Astrocyte (in vitro differentiated cells and primary cell): ENCODE measurements around the gene PAQR4. TPM values are rescaled to one million over a fixed set of nuclear protein-coding genes. Genes with fewer than 3 reads are reported as not detected.
"Not testable (repeated sequence)": the region's sequence is repeated elsewhere in the genome, so short reads cannot be mapped to it uniquely, and the experiment has no call there.

Experiments used
- DNase-seq: peaks from one replicate; pipeline ENCODE4 v3.0.0-alpha.2; 2010; ENCODE audit warnings: low read depth
- FAIRE-seq: peaks from 2 replicates; lab custom pipeline; 2011; peaks lifted over from hg19 to GRCh38; lab: Jason Lieb, UNC
- H2AFZ ChIP-seq: 2 replicates; pipeline ENCODE4 v1.6.0; 2012; ENCODE audit warnings: low read depth, low read length, inconsistent platforms
- H3K27ac ChIP-seq: 2 replicates; pipeline ENCODE4 v1.5.1; 2011; ENCODE audit warnings: low read depth, low read length, inconsistent platforms
- H3K27me3 ChIP-seq: 2 replicates; pipeline ENCODE4 v1.6.0; 2011; ENCODE audit warnings: low read length, inconsistent platforms; ENCODE audit not compliant: insufficient read depth
- H3K36me3 ChIP-seq: 2 replicates; pipeline ENCODE4 v1.5.1; 2011; ENCODE audit warnings: low read length, inconsistent platforms; ENCODE audit not compliant: insufficient read depth
- H3K4me1 ChIP-seq: 2 replicates; pipeline ENCODE4 v1.5.1; 2011; ENCODE audit warnings: low read length, inconsistent platforms; ENCODE audit not compliant: insufficient read depth
- H3K4me2 ChIP-seq: 2 replicates; pipeline ENCODE4 v1.6.0; 2012; ENCODE audit warnings: low read length, inconsistent platforms
- H3K4me3 ChIP-seq: 2 replicates; pipeline ENCODE4 v1.5.1; 2011; ENCODE audit warnings: low read depth, mild to moderate bottlenecking, low read length, inconsistent platforms; ENCODE audit not compliant: insufficient read depth
- H3K79me2 ChIP-seq: 2 replicates; pipeline ENCODE4 v1.6.0; 2012; ENCODE audit warnings: mild to moderate bottlenecking, low read length, inconsistent platforms; ENCODE audit not compliant: insufficient read depth
- H3K9ac ChIP-seq: 2 replicates; pipeline ENCODE4 v1.6.0; 2012; ENCODE audit warnings: mild to moderate bottlenecking, low read length, inconsistent platforms
- H3K9me3 ChIP-seq: 2 replicates; pipeline ENCODE4 v1.5.1; 2012; ENCODE audit warnings: low read depth, mild to moderate bottlenecking, low read length, inconsistent platforms; ENCODE audit not compliant: insufficient read depth
- H4K20me1 ChIP-seq: 2 replicates; pipeline ENCODE4 v1.6.0; 2012; ENCODE audit warnings: low read length, inconsistent platforms; ENCODE audit not compliant: insufficient read depth
- H3K27ac Mint-ChIP-seq: one replicate; pipeline ENCODE4 v1.8.0; 2021; ENCODE audit warnings: mild to moderate bottlenecking, mixed read lengths; ENCODE audit not compliant: unreplicated experiment
- H3K27me3 Mint-ChIP-seq: one replicate; pipeline ENCODE4 v1.8.0; 2021; ENCODE audit warnings: low read depth, mixed read lengths; ENCODE audit not compliant: unreplicated experiment
- H3K36me3 Mint-ChIP-seq: one replicate; pipeline ENCODE4 v1.8.0; 2021; ENCODE audit warnings: low read depth, mixed read lengths; ENCODE audit not compliant: unreplicated experiment
- H3K4me1 Mint-ChIP-seq: one replicate; pipeline ENCODE4 v1.8.0; 2021; ENCODE audit warnings: low read depth, mixed read lengths; ENCODE audit not compliant: unreplicated experiment
- H3K4me3 Mint-ChIP-seq: one replicate; pipeline ENCODE4 v1.8.0; 2021; ENCODE audit warnings: mild to moderate bottlenecking, moderate library complexity, mixed read lengths; ENCODE audit not compliant: unreplicated experiment
- H3K9me3 Mint-ChIP-seq: one replicate; pipeline ENCODE4 v1.8.0; 2021; ENCODE audit warnings: mild to moderate bottlenecking, mixed read lengths; ENCODE audit not compliant: unreplicated experiment
- EZH2 ChIP-seq: IDR thresholded peaks from 2 replicates; pipeline ENCODE4 v1.6.1; 2012; ENCODE audit warnings: mild to moderate bottlenecking, low read length, inconsistent platforms; ENCODE audit not compliant: insufficient read depth
- total RNA-seq: library from RNA; stranded (reverse); gene quantifications from 2 replicates; pipeline ENCODE4 v1.2.1, GENCODE V29; 2021
- TF ChIP-seq, protein P1 (sequence below): IDR thresholded peaks from 2 replicates; pipeline ENCODE4 v1.5.1; 2011; ENCODE audit warnings: low read depth, mild to moderate bottlenecking, inconsistent platforms, low read length, moderate library complexity; ENCODE audit not compliant: insufficient read depth

Gene PAQR4
- total RNA-seq, 1 donor from 2014 or later = 4.8 TPM

DNA sequence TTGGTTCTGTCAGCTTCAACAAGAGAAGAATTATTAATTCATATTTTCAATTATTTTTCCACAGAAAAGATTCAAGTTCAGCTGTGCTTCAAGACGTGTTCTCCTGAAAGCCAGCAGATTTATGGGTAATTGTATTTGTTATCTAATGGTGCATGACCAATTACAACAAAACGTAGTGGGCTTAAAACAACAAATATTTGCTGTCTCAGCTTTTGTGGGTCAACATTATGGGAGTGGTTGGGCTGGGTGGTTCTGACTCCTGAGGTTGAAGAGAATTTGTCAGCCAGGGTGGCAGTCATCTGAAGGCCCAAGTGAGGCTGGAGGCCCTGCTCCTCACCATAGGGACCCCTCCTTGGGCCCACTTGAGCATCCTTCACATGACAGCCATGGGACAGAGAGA is 29.2 kb upstream of the PAQR4 start:
- TF ChIP-seq, protein P1, sequence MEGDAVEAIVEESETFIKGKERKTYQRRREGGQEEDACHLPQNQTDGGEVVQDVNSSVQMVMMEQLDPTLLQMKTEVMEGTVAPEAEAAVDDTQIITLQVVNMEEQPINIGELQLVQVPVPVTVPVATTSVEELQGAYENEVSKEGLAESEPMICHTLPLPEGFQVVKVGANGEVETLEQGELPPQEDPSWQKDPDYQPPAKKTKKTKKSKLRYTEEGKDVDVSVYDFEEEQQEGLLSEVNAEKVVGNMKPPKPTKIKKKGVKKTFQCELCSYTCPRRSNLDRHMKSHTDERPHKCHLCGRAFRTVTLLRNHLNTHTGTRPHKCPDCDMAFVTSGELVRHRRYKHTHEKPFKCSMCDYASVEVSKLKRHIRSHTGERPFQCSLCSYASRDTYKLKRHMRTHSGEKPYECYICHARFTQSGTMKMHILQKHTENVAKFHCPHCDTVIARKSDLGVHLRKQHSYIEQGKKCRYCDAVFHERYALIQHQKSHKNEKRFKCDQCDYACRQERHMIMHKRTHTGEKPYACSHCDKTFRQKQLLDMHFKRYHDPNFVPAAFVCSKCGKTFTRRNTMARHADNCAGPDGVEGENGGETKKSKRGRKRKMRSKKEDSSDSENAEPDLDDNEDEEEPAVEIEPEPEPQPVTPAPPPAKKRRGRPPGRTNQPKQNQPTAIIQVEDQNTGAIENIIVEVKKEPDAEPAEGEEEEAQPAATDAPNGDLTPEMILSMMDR = no peak
- no peak for TF ChIP-seq EZH2
- H3K36me3 Mint-ChIP-seq = peaks cover 23% of the 10 kb centered on the region
- H3K27me3 ChIP-seq = no peaks in the 10 kb centered on the region
- H4K20me1 ChIP-seq = no peaks in the 10 kb centered on the region
- FAIRE-seq (no peak), DNase-seq (no peak)
- H2AFZ ChIP-seq = no peak overlapping the region
- no peaks in the 10 kb centered on the region for H3K9me3 ChIP-seq
- H3K4me1 Mint-ChIP-seq = no peaks in the 10 kb centered on the region
- H3K36me3 ChIP-seq = peaks cover 16% of the 10 kb centered on the region
- no peaks in the 10 kb centered on the region for H3K4me1 ChIP-seq
- no peaks in the 10 kb centered on the region for H3K9me3 Mint-ChIP-seq
- no peaks in the 10 kb centered on the region for H3K79me2 ChIP-seq
- no peak overlapping the region for H3K4me3 ChIP-seq
- H3K4me3 Mint-ChIP-seq = no peak overlapping the region
- H3K4me2 ChIP-seq = no peak overlapping the region
- no peak overlapping the region for H3K27ac Mint-ChIP-seq
- H3K27me3 Mint-ChIP-seq = no peaks in the 10 kb centered on the region
- H3K9ac ChIP-seq = no peak overlapping the region
- no peak overlapping the region for H3K27ac ChIP-seq

DNA sequence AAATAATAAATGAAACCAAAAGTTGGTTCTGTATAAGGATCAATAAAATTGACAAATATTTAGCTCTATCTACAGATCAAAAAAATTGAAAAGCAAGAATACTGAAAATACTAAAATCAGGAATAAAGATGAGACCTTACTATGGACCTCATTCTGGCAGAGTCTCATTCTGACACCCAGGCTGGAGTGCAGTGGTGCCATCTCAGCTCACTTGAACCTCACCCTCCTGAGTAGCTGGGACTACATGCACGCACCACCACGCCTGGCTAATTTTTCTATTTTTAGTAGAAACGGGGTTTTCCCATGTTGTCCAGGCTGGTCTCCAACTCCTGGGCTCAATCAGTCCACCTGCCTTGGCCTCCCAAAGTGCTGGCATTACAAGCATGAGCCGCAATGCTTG is 27.1 kb upstream of the PAQR4 start:
- H3K27ac Mint-ChIP-seq = no peak overlapping the region

DNA sequence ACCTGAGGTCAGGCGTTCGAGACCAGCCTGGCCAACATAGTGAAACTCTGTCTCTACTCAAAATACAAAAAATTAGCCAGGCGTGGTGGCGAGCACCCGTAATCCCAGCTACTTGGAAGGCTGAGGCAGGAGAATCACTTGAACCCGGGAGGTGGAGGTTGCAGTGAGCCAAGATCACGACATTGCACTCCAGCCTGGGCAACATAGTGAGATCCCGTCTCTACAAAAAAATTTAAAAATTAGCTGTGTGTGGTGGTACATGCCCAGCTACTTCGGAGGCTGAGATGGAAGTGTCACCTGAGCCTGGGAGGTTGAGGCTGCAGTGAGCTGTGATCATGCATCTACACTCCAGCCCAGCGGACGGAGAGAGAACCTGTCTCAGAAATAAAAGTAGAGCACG is 25.4 kb upstream of the PAQR4 start:
- not testable (repeated sequence) for H3K4me3 ChIP-seq, H3K4me3 Mint-ChIP-seq, H3K79me2 ChIP-seq, H3K27me3 Mint-ChIP-seq, H3K9me3 Mint-ChIP-seq, H3K27ac ChIP-seq, H3K27ac Mint-ChIP-seq, H3K9ac ChIP-seq, DNase-seq, H4K20me1 ChIP-seq, H3K4me1 Mint-ChIP-seq, H3K4me1 ChIP-seq, H3K9me3 ChIP-seq, H2AFZ ChIP-seq, H3K4me2 ChIP-seq, FAIRE-seq, H3K27me3 ChIP-seq
- peaks cover 35% of the 10 kb centered on the region for H3K36me3 Mint-ChIP-seq
- peaks cover 16% of the 10 kb centered on the region for H3K36me3 ChIP-seq

More for the DNA sequence above, 27.1 kb upstream of the PAQR4 start:
- Histone ChIP-seq H3K4me1 (no peaks in the 10 kb centered on the region), H3K4me2 (no peak overlapping the region), H3K36me3 (peaks cover 16% of the 10 kb centered on the region), H3K4me3 (no peak overlapping the region), H2AFZ (no peak overlapping the region), H3K79me2 (no peaks in the 10 kb centered on the region), H3K27me3 (no peaks in the 10 kb centered on the region), H3K9me3 (no peaks in the 10 kb centered on the region), H4K20me1 (no peaks in the 10 kb centered on the region), H3K9ac (no peak overlapping the region), H3K27ac (no peak overlapping the region)
- TF ChIP-seq, protein P1 = no peak
- no peak for TF ChIP-seq EZH2
- peaks cover 30% of the 10 kb centered on the region for H3K36me3 Mint-ChIP-seq
- FAIRE-seq = no peak
- H3K4me3 Mint-ChIP-seq = no peak overlapping the region
- no peaks in the 10 kb centered on the region for H3K27me3 Mint-ChIP-seq
- no peaks in the 10 kb centered on the region for H3K9me3 Mint-ChIP-seq
- no peaks in the 10 kb centered on the region for H3K4me1 Mint-ChIP-seq
- no peak for DNase-seq
